ENCODE data around the gene TRANK1.
"Not testable (repeated sequence)": the region's sequence is repeated elsewhere in the genome, so short reads cannot be mapped to it uniquely, and the experiment has no call there.

GRCh38 chr3:36963008-36963407 lies 18.2 kb upstream of the TRANK1 start:
- TF ChIP-seq CTCF (IDR thresholded peaks at IDR 0.05 in 8 of 11, conservative IDR thresholded peaks at IDR 0.05 in 3 of 11); POLR2A (IDR thresholded peaks at IDR 0.05): not testable (repeated sequence)
